Neural progenitor cell (in vitro differentiated cells): ENCODE measurements around the gene SIPA1L2. TPM values are rescaled to one million over a fixed set of nuclear protein-coding genes. Genes with fewer than 3 reads are reported as not detected.

Source experiments
- DNase-seq: peaks from one replicate; pipeline ENCODE4 v3.0.0-alpha.2; 2016; ENCODE audit warnings: low spot score
- H2AFZ ChIP-seq: fragments of 200-600 bp; sonication (generic); replicated peaks from 2 replicates; pipeline ENCODE4 v1.6.1; 2016; ENCODE audit warnings: antibody characterized with exemption
- H3F3A ChIP-seq: fragments of 200-600 bp; sonication (generic); 2 replicates; pipeline ENCODE4 v1.6.1; 2016; ENCODE audit warnings: antibody characterized with exemption, low read depth
- H3K27ac ChIP-seq: fragments of 200-600 bp; sonication (generic); 2 replicates; pipeline ENCODE4 v1.5.1; 2016; ENCODE audit warnings: mild to moderate bottlenecking
- H3K27me3 ChIP-seq: fragments of 200-600 bp; sonication (generic); 2 replicates; pipeline ENCODE4 v1.6.1; 2016; ENCODE audit warnings: mild to moderate bottlenecking, moderate library complexity
- H3K36me3 ChIP-seq: fragments of 200-600 bp; sonication (generic); 2 replicates; pipeline ENCODE4 v1.5.1; 2016
- H3K4me1 ChIP-seq: fragments of 200-600 bp; sonication (generic); 2 replicates; pipeline ENCODE4 v1.6.1; 2016; ENCODE audit warnings: mixed run types
- H3K4me2 ChIP-seq: fragments of 200-600 bp; sonication (generic); 2 replicates; pipeline ENCODE4 v1.6.1; 2016
- H3K4me3 ChIP-seq: fragments of 200-600 bp; sonication (generic); 2 replicates; pipeline ENCODE4 v1.5.1; 2016
- H3K79me2 ChIP-seq: fragments of 200-600 bp; sonication (generic); 2 replicates; pipeline ENCODE4 v1.6.1; 2016; ENCODE audit warnings: low read depth
- H3K9ac ChIP-seq: fragments of 200-600 bp; sonication (generic); 2 replicates; pipeline ENCODE4 v1.6.1; 2016
- H3K9me3 ChIP-seq: fragments of 200-600 bp; sonication (generic); 2 replicates; pipeline ENCODE4 v1.5.1; 2016; ENCODE audit warnings: low read depth
- H4K20me1 ChIP-seq: fragments of 200-600 bp; sonication (generic); 2 replicates; pipeline ENCODE4 v1.6.1; 2016; ENCODE audit warnings: low read depth
- H3K27ac Mint-ChIP-seq: 3 replicates; pipeline ENCODE4 v1.8.0; 2021; ENCODE audit warnings: mixed read lengths
- H3K27me3 Mint-ChIP-seq: 2 replicates; pipeline ENCODE4 v1.8.0; 2022; ENCODE audit warnings: low read depth, mild to moderate bottlenecking, inconsistent platforms, moderate library complexity, mixed read lengths; ENCODE audit not compliant: insufficient read depth
- H3K36me3 Mint-ChIP-seq: 3 replicates; pipeline ENCODE4 v1.8.0; 2021; ENCODE audit warnings: mixed read lengths
- H3K4me1 Mint-ChIP-seq: 3 replicates; pipeline ENCODE4 v1.8.0; 2021; ENCODE audit warnings: mixed read lengths
- H3K4me3 Mint-ChIP-seq: 3 replicates; pipeline ENCODE4 v1.8.0; 2021; ENCODE audit warnings: mild to moderate bottlenecking, moderate library complexity, mixed read lengths
- H3K9me3 Mint-ChIP-seq: 3 replicates; pipeline ENCODE4 v1.8.0; 2020; ENCODE audit warnings: mixed read lengths
- CTCF ChIP-seq: fragments of 200-600 bp; sonication (generic); IDR thresholded peaks from 2 replicates; pipeline ENCODE4 v1.5.1; 2017; ENCODE audit warnings: antibody characterized with exemption, mild to moderate bottlenecking
- EZH2 ChIP-seq: fragments of 200-600 bp; sonication (generic); IDR thresholded peaks from 2 replicates; pipeline ENCODE4 v1.6.1; 2017; ENCODE audit warnings: antibody characterized with exemption, mild to moderate bottlenecking, moderate library complexity
- EZH2phosphoT487 ChIP-seq: fragments of 200-600 bp; sonication (generic); IDR thresholded peaks from 2 replicates; pipeline ENCODE4 v1.6.1; 2017; ENCODE audit warnings: antibody characterized with exemption
- total RNA-seq: library from RNA; depleted of rRNA; stranded (reverse); fragments of >200 nt; gene quantifications from 2 replicates; pipeline ENCODE4 v1.2.3, GENCODE V29; 2015; ENCODE audit warnings: low replicate concordance

Gene SIPA1L2
- total RNA-seq, 1 donor from 2014 or later = 24.8 TPM

- no peaks in the 10 kb centered on the region for H3K9me3 Mint-ChIP-seq
These were observed 11.6 kb upstream of the SIPA1L2 start for GRCh38 chr1:232641507-232641906.

GRCh38 chr1:232636799-232637198 is 6.9 kb upstream of the SIPA1L2 start:
- no peak overlapping the region for H2AFZ ChIP-seq
- no peaks in the 10 kb centered on the region for H3F3A ChIP-seq
- TF ChIP-seq EZH2phosphoT487 = no peak
- no peak for TF ChIP-seq EZH2
- TF ChIP-seq CTCF = no peak
- no peaks in the 10 kb centered on the region for H3K79me2 ChIP-seq
- no peaks in the 10 kb centered on the region for H3K4me1 Mint-ChIP-seq
- no peak for DNase-seq
- no peaks in the 10 kb centered on the region for H3K36me3 Mint-ChIP-seq
- H3K9me3 ChIP-seq = no peaks in the 10 kb centered on the region
- H3K9ac ChIP-seq = no peak overlapping the region
- no peak overlapping the region for H3K27ac Mint-ChIP-seq
- H3K4me3 Mint-ChIP-seq = no peak overlapping the region
- H3K4me2 ChIP-seq = no peak overlapping the region
- no peaks in the 10 kb centered on the region for H3K9me3 Mint-ChIP-seq
- peaks cover 3% of the 10 kb centered on the region for H3K27me3 Mint-ChIP-seq
- no peaks in the 10 kb centered on the region for H3K4me1 ChIP-seq
- H3K36me3 ChIP-seq = no peaks in the 10 kb centered on the region
- H3K27ac ChIP-seq = no peak overlapping the region
- H3K4me3 ChIP-seq = no peak overlapping the region
- H3K27me3 ChIP-seq = peaks cover 12% of the 10 kb centered on the region
- H4K20me1 ChIP-seq = no peaks in the 10 kb centered on the region

More at GRCh38 chr1:232641507-232641906, 11.6 kb upstream of the SIPA1L2 start:
- Mint-ChIP-seq H3K27ac (no peak overlapping the region), H3K36me3 (no peaks in the 10 kb centered on the region), H3K4me1 (no peaks in the 10 kb centered on the region), H3K4me3 (no peak overlapping the region), H3K27me3 (no peaks in the 10 kb centered on the region)
- no peak overlapping the region for H3K4me3 ChIP-seq
- H2AFZ ChIP-seq = no peak overlapping the region
- no peaks in the 10 kb centered on the region for H3K79me2 ChIP-seq
- H3K27me3 ChIP-seq = no peaks in the 10 kb centered on the region
- H4K20me1 ChIP-seq = no peaks in the 10 kb centered on the region
- H3K36me3 ChIP-seq = no peaks in the 10 kb centered on the region
- no peaks in the 10 kb centered on the region for H3K4me1 ChIP-seq
- no peak overlapping the region for H3K27ac ChIP-seq
- H3K9ac ChIP-seq = no peak overlapping the region
- no peak for DNase-seq
- TF ChIP-seq EZH2 (no peak), CTCF (no peak), EZH2phosphoT487 (no peak)
- H3K9me3 ChIP-seq = no peaks in the 10 kb centered on the region
- no peak overlapping the region for H3K4me2 ChIP-seq
- no peaks in the 10 kb centered on the region for H3F3A ChIP-seq

- H3K27me3 Mint-ChIP-seq = peaks cover 3% of the 10 kb centered on the region
- Histone ChIP-seq H2AFZ (no peak overlapping the region), H3K27ac (no peak overlapping the region), H3K27me3 (peaks cover 21% of the 10 kb centered on the region), H3K36me3 (no peaks in the 10 kb centered on the region), H3K79me2 (no peaks in the 10 kb centered on the region), H3K9ac (no peak overlapping the region), H4K20me1 (no peaks in the 10 kb centered on the region), H3K9me3 (no peaks in the 10 kb centered on the region), H3K4me3 (no peak overlapping the region), H3F3A (peaks cover 2% of the 10 kb centered on the region), H3K4me2 (no peak overlapping the region), H3K4me1 (no peaks in the 10 kb centered on the region)
- TF ChIP-seq CTCF = peak; percentile 83
- no peak for TF ChIP-seq EZH2phosphoT487
- H3K4me3 Mint-ChIP-seq = no peak overlapping the region
- H3K27ac Mint-ChIP-seq = no peak overlapping the region
- no peaks in the 10 kb centered on the region for H3K36me3 Mint-ChIP-seq
- H3K4me1 Mint-ChIP-seq = peaks cover 2% of the 10 kb centered on the region
- H3K9me3 Mint-ChIP-seq = no peaks in the 10 kb centered on the region
- peak; percentile 66 for DNase-seq
These were observed 5.9 kb upstream of the SIPA1L2 start for GRCh38 chr1:232635778-232636356.
